ENCODE results near the gene DAZ4. TPM values are rescaled to one million over a fixed set of nuclear protein-coding genes. Genes with fewer than 3 reads are reported as not detected.
"Not testable (repeated sequence)": the region's sequence is repeated elsewhere in the genome, so short reads cannot be mapped to it uniquely, and the experiment has no call there.

DAZ4 gene, protein sequence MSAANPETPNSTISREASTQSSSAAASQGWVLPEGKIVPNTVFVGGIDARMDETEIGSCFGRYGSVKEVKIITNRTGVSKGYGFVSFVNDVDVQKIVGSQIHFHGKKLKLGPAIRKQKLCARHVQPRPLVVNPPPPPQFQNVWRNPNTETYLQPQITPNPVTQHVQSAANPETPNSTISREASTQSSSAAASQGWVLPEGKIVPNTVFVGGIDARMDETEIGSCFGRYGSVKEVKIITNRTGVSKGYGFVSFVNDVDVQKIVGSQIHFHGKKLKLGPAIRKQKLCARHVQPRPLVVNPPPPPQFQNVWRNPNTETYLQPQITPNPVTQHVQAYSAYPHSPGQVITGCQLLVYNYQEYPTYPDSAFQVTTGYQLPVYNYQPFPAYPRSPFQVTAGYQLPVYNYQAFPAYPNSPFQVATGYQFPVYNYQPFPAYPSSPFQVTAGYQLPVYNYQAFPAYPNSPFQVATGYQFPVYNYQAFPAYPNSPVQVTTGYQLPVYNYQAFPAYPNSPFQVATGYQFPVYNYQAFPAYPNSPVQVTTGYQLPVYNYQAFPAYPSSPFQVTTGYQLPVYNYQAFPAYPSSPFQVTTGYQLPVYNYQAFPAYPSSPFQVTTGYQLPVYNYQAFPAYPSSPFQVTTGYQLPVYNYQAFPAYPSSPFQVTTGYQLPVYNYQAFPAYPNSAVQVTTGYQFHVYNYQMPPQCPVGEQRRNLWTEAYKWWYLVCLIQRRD
- not detected in 3 replicates for total RNA-seq

DNA sequence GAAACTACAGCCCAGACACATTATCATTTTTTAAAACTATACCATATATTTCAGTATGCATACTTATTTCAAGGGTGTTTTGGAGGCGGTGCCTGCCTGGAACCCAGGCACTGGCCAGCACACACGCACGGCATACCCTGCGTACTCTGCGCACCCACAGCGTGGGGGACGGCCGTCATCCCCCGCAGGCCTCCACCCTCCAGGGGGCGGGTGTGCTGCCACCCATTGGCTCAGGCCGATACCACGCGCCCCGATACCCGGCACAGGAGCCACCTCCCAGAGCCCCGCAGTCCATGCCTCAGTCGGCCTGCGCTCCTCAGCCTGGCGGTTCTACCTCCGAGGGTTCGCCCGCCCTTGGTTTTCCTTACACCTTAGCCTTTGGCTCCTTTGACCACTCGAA is at the start of gene DAZ4:
TSS of gene DAZ4 (plus strand) at position 301 of the 400 bp plus-strand sequence. CDS start 208 bp downstream, outside the sequence.
- not testable (repeated sequence) for H3K9me3 Mint-ChIP-seq; H3K27me3 Mint-ChIP-seq (ENCODE audit: low read depth); DNase-seq (ENCODE audit: low spot score in 2 of 2, unreplicated experiment in 2 of 2); H3K4me1 Mint-ChIP-seq; H3K36me3 Mint-ChIP-seq; H3K27ac Mint-ChIP-seq; H3K4me3 Mint-ChIP-seq

DNA sequence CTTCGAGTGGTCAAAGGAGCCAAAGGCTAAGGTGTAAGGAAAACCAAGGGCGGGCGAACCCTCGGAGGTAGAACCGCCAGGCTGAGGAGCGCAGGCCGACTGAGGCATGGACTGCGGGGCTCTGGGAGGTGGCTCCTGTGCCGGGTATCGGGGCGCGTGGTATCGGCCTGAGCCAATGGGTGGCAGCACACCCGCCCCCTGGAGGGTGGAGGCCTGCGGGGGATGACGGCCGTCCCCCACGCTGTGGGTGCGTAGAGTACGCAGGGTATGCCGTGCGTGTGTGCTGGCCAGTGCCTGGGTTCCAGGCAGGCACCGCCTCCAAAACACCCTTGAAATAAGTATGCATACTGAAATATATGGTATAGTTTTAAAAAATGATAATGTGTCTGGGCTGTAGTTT is 20.4 kb upstream of the DAZ4 start, which contains the start of gene DAZ3:
TSS of gene DAZ3 (minus strand) at position 101 of the 400 bp plus-strand sequence. CDS start 208 bp downstream, outside the sequence.
- not testable (repeated sequence) for DNase-seq (ENCODE audit: low spot score in 2 of 2, unreplicated experiment in 2 of 2); H3K4me1 Mint-ChIP-seq; H3K27me3 Mint-ChIP-seq (ENCODE audit: low read depth); H3K4me3 Mint-ChIP-seq; H3K9me3 Mint-ChIP-seq; H3K36me3 Mint-ChIP-seq; H3K27ac Mint-ChIP-seq

DNA sequence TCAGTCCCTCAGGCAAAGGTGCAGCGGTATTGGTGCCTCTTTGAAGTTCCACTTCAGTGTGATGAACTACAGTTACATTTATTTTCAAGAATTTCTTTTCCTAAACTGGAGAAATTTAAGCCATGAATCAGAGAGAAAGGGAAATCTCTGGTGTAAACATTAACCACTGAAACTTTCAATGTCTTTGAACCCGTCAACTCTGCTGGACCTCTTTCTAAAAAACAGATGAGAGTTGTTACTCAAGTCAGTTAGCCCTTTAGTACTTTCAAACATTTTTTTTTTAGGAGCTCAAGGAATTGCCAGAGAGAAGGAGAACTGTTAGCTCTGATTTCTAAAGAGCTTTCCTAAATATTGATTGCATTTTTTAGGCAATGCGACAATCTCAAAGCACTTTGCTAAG is 11.9 kb upstream of the DAZ4 start:
- not testable (repeated sequence) for H3K9me3 Mint-ChIP-seq; H3K27ac Mint-ChIP-seq; DNase-seq (ENCODE audit: low spot score in 2 of 2, unreplicated experiment in 2 of 2); H3K4me3 Mint-ChIP-seq; H3K27me3 Mint-ChIP-seq (ENCODE audit: low read depth); H3K36me3 Mint-ChIP-seq; H3K4me1 Mint-ChIP-seq

DNA sequence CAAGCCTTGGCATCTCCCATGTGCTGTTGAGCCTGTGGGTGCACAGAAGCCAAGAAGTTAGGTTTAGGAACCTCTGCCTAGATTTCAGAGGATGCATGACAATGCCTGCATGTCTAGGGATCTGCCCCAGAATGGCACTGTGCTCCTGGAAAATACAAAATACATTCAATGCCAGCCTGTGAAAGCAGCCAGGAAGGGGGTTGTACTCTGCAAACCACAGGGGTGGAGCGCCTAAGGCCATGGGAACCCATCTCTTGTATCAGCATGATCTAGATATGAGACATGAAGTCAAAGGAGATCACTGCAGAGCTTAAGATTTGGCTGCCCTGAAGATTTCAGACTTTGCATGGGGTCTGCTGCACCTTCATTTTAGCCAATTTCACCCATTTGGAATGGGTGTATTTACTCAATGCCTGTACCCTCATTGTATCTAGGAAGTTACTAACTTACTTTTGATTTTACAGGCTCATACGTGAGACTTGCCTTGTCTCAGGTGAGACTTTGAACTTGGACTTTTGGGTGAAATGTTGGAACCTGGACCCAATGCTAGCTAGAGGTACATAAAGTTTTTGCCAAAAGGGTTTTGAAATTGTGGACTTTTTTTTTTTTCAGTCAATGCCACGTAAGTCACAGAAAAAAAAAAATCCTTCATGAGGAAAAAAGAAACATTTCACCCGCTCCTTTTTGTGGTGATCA is 9.4 kb upstream of the DAZ4 start:
- H3K27me3 Mint-ChIP-seq (ENCODE audit: low read depth); DNase-seq (ENCODE audit: low spot score in 2 of 2, unreplicated experiment in 2 of 2); H3K4me3 Mint-ChIP-seq; H3K9me3 Mint-ChIP-seq; H3K27ac Mint-ChIP-seq; H3K4me1 Mint-ChIP-seq; H3K36me3 Mint-ChIP-seq: not testable (repeated sequence)

DNA sequence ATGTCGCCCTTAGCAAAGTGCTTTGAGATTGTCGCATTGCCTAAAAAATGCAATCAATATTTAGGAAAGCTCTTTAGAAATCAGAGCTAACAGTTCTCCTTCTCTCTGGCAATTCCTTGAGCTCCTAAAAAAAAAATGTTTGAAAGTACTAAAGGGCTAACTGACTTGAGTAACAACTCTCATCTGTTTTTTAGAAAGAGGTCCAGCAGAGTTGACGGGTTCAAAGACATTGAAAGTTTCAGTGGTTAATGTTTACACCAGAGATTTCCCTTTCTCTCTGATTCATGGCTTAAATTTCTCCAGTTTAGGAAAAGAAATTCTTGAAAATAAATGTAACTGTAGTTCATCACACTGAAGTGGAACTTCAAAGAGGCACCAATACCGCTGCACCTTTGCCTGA is 8.7 kb upstream of the DAZ4 start:
- not testable (repeated sequence) for H3K4me1 Mint-ChIP-seq; H3K4me3 Mint-ChIP-seq; H3K36me3 Mint-ChIP-seq; DNase-seq (ENCODE audit: low spot score in 2 of 2, unreplicated experiment in 2 of 2); H3K27me3 Mint-ChIP-seq (ENCODE audit: low read depth); H3K27ac Mint-ChIP-seq; H3K9me3 Mint-ChIP-seq

Other genes with a start within 250 kb of the DAZ4 start
- gene BPY2B, start 215.9 kb upstream of the DAZ4 start, total RNA-seq: not detected in 3 replicates
- gene DAZ3, start 20.5 kb upstream of the DAZ4 start, total RNA-seq: not detected in 3 replicates
- gene BPY2C, start 218.2 kb downstream of the DAZ4 start, total RNA-seq: not detected in 3 replicates